ENCODE data around the gene ZBTB47.

Gene ZBTB47

GRCh38 chr3:42711491-42712343 lies 58.2 kb downstream of the ZBTB47 start:
- H3K27ac ChIP-seq (ENCODE audit: low read length), result no peak overlapping the region

GRCh38 chr3:42712344-42712648 lies 58.8 kb downstream of the ZBTB47 start:
- Histone ChIP-seq H3K27me3 (ENCODE audit: low read depth, low read length) (no peaks in the 10 kb centered on the region), H3K4me1 (ENCODE audit: control insufficient read depth in 1 of 2, insufficient read depth in 2 of 2, low read length in 2 of 2) (no peaks in the 10 kb centered on the region), H3K27ac (ENCODE audit: low read length) (no peak overlapping the region), H3K4me3 (ENCODE audit: low read depth in 1 of 2, low read length in 2 of 2) (no peak overlapping the region), H3K9me3 (ENCODE audit: control insufficient read depth in 1 of 2, low read length in 2 of 2) (no peaks in the 10 kb centered on the region), H3K36me3 (ENCODE audit: control insufficient read depth in 1 of 2, insufficient read depth in 2 of 2, low read length in 2 of 2) (no peaks in the 10 kb centered on the region)

More at GRCh38 chr3:42711491-42712343, 58.2 kb downstream of the ZBTB47 start:
- Histone ChIP-seq H3K9me3 (ENCODE audit: control insufficient read depth in 1 of 2, low read length in 2 of 2) (no peaks in the 10 kb centered on the region), H3K4me1 (ENCODE audit: control insufficient read depth in 1 of 2, insufficient read depth in 2 of 2, low read length in 2 of 2) (no peaks in the 10 kb centered on the region), H3K4me3 (ENCODE audit: low read depth in 1 of 2, low read length in 2 of 2) (no peak overlapping the region), H3K36me3 (ENCODE audit: control insufficient read depth in 1 of 2, insufficient read depth in 2 of 2, low read length in 2 of 2) (no peaks in the 10 kb centered on the region), H3K27me3 (ENCODE audit: low read depth, low read length) (no peaks in the 10 kb centered on the region)

- H3K4me3 ChIP-seq (ENCODE audit: low read depth in 1 of 2, low read length in 2 of 2), result no peak overlapping the region
- no peaks in the 10 kb centered on the region for H3K9me3 ChIP-seq (ENCODE audit: control insufficient read depth in 1 of 2, low read length in 2 of 2)
- H3K27me3 ChIP-seq (ENCODE audit: low read depth, low read length), result no peaks in the 10 kb centered on the region
- no peaks in the 10 kb centered on the region for H3K4me1 ChIP-seq (ENCODE audit: control insufficient read depth in 1 of 2, insufficient read depth in 2 of 2, low read length in 2 of 2)
- H3K27ac ChIP-seq (ENCODE audit: low read length), result no peak overlapping the region
- H3K36me3 ChIP-seq (ENCODE audit: control insufficient read depth in 1 of 2, insufficient read depth in 2 of 2, low read length in 2 of 2), result no peaks in the 10 kb centered on the region
These were observed 59.3 kb downstream of the ZBTB47 start for GRCh38 chr3:42712688-42713372.

GRCh38 chr3:42713747-42714146 lies 60.2 kb downstream of the ZBTB47 start:
- Histone ChIP-seq H3K36me3 (ENCODE audit: control insufficient read depth in 1 of 2, insufficient read depth in 2 of 2, low read length in 2 of 2) (no peaks in the 10 kb centered on the region), H3K4me3 (ENCODE audit: low read depth in 1 of 2, low read length in 2 of 2) (no peak overlapping the region), H3K27me3 (ENCODE audit: low read depth, low read length) (no peaks in the 10 kb centered on the region), H3K9me3 (ENCODE audit: control insufficient read depth in 1 of 2, low read length in 2 of 2) (no peaks in the 10 kb centered on the region), H3K27ac (ENCODE audit: low read length) (no peak overlapping the region), H3K4me1 (ENCODE audit: control insufficient read depth in 1 of 2, insufficient read depth in 2 of 2, low read length in 2 of 2) (no peaks in the 10 kb centered on the region)

- H3K4me3 ChIP-seq (ENCODE audit: low read depth in 1 of 2, low read length in 2 of 2), result no peak overlapping the region
- no peak overlapping the region for H3K27ac ChIP-seq (ENCODE audit: low read length)
- H3K9me3 ChIP-seq (ENCODE audit: control insufficient read depth in 1 of 2, low read length in 2 of 2), result no peaks in the 10 kb centered on the region
- H3K36me3 ChIP-seq (ENCODE audit: control insufficient read depth in 1 of 2, insufficient read depth in 2 of 2, low read length in 2 of 2), result no peaks in the 10 kb centered on the region
- H3K27me3 ChIP-seq (ENCODE audit: low read depth, low read length), result no peaks in the 10 kb centered on the region
- H3K4me1 ChIP-seq (ENCODE audit: control insufficient read depth in 1 of 2, insufficient read depth in 2 of 2, low read length in 2 of 2), result no peaks in the 10 kb centered on the region
These were observed 60.8 kb downstream of the ZBTB47 start for GRCh38 chr3:42714171-42714852.
